ENCODE data around the gene POMT1.

Gene POMT1

GRCh38 chr9:131467214-131467935 lies 35.3 kb upstream of the POMT1 start:
- no peak overlapping the region for H2BK12ac ChIP-seq (ENCODE audit: low read length)
- H3K4me3 ChIP-seq (ENCODE audit: low read length in 2 of 2) = no peak overlapping the region
- no peak for DNase-seq (ENCODE audit: low spot score)
- H3K79me1 ChIP-seq (ENCODE audit: low read depth, low read length) = peaks cover 6% of the 10 kb centered on the region
- no peak overlapping the region for H4K91ac ChIP-seq (ENCODE audit: low read depth, low read length, poor library complexity)
- H4K8ac ChIP-seq (ENCODE audit: low read depth, low read length) = no peak overlapping the region
- no peak overlapping the region for H3K27ac ChIP-seq (replicated peaks; ENCODE audit: low read length)
- H2BK15ac ChIP-seq (ENCODE audit: low read length) = no peak overlapping the region
- H3K9me3 ChIP-seq (replicated peaks in 1 of 2; ENCODE audit: control insufficient read depth in 2 of 2, insufficient read depth in 1 of 2, low read depth in 1 of 2, low read length in 2 of 2) = no peaks in the 10 kb centered on the region
- H2AK5ac ChIP-seq (ENCODE audit: low read depth, low read length) = no peak overlapping the region
- H2AFZ ChIP-seq (ENCODE audit: low read length) = no peak overlapping the region
- no peak overlapping the region for H3K9ac ChIP-seq (ENCODE audit: low read depth, low read length, poor library complexity)
- H3K36me3 ChIP-seq (replicated peaks in 1 of 2; ENCODE audit: control insufficient read depth in 2 of 2, insufficient read depth in 2 of 2, low read length in 2 of 2) = peaks cover 64 to 96% of the 10 kb centered on the region in 2 donors
- no peak overlapping the region for H2BK120ac ChIP-seq (ENCODE audit: low read depth, low read length)
- no peak overlapping the region for H3K18ac ChIP-seq (ENCODE audit: low read length)
- no peak overlapping the region for H3K4me2 ChIP-seq (ENCODE audit: insufficient read depth, low read length, poor library complexity, severe bottlenecking)
- H3K27me3 ChIP-seq (ENCODE audit: control insufficient read depth in 3 of 3, insufficient read depth in 3 of 3, low read depth in 1 of 3, low read length in 3 of 3) = no peaks in the 10 kb centered on the region
- no peak overlapping the region for H3K4ac ChIP-seq (ENCODE audit: low read length)
- peaks cover 0 to 1% of the 10 kb centered on the region in 2 donors for H3K4me1 ChIP-seq (ENCODE audit: control insufficient read depth in 2 of 2, insufficient read depth in 1 of 2, low read depth in 1 of 2, low read length in 2 of 2)
- H3K23ac ChIP-seq (ENCODE audit: low read depth, low read length, poor library complexity) = no peak overlapping the region
- H2BK5ac ChIP-seq (ENCODE audit: low read length) = no peak overlapping the region
- WGBS, 2 donors (ENCODE audit: extremely low coverage in 2 of 2, insufficient read length in 2 of 2, insufficient replicate concordance in 1 of 2) = no CpG with 5 or more reads among the region's 13 CpGs
- no peak overlapping the region for H3K14ac ChIP-seq (ENCODE audit: low read length)

- Histone ChIP-seq H2BK5ac (ENCODE audit: low read length) (no peak overlapping the region), H3K4ac (ENCODE audit: low read length) (no peak overlapping the region), H3K9ac (ENCODE audit: low read depth, low read length, poor library complexity) (no peak overlapping the region), H2BK120ac (ENCODE audit: low read depth, low read length) (no peak overlapping the region), H2AK5ac (ENCODE audit: low read depth, low read length) (no peak overlapping the region), H3K36me3 (replicated peaks in 1 of 2; ENCODE audit: control insufficient read depth in 2 of 2, insufficient read depth in 2 of 2, low read length in 2 of 2) (peaks cover 64 to 96% of the 10 kb centered on the region in 2 donors), H3K27me3 (ENCODE audit: control insufficient read depth in 3 of 3, insufficient read depth in 3 of 3, low read depth in 1 of 3, low read length in 3 of 3) (no peaks in the 10 kb centered on the region), H2BK15ac (ENCODE audit: low read length) (no peak overlapping the region), H2BK12ac (ENCODE audit: low read length) (no peak overlapping the region), H3K14ac (ENCODE audit: low read length) (no peak overlapping the region), H3K18ac (ENCODE audit: low read length) (no peak overlapping the region), H3K79me1 (ENCODE audit: low read depth, low read length) (peaks cover 6% of the 10 kb centered on the region), H3K23ac (ENCODE audit: low read depth, low read length, poor library complexity) (no peak overlapping the region), H3K4me2 (ENCODE audit: insufficient read depth, low read length, poor library complexity, severe bottlenecking) (no peak overlapping the region), H4K8ac (ENCODE audit: low read depth, low read length) (no peak overlapping the region), H2AFZ (ENCODE audit: low read length) (no peak overlapping the region), H3K9me3 (replicated peaks in 1 of 2; ENCODE audit: control insufficient read depth in 2 of 2, insufficient read depth in 1 of 2, low read depth in 1 of 2, low read length in 2 of 2) (no peaks in the 10 kb centered on the region), H4K91ac (ENCODE audit: low read depth, low read length, poor library complexity) (no peak overlapping the region), H3K27ac (replicated peaks; ENCODE audit: low read length) (no peak overlapping the region), H3K4me1 (ENCODE audit: control insufficient read depth in 2 of 2, insufficient read depth in 1 of 2, low read depth in 1 of 2, low read length in 2 of 2) (peaks cover 0 to 1% of the 10 kb centered on the region in 2 donors), H3K4me3 (ENCODE audit: low read length in 2 of 2) (no peak overlapping the region)
- no peak for DNase-seq (ENCODE audit: low spot score)
- WGBS, 2 donors (ENCODE audit: extremely low coverage in 2 of 2, insufficient read length in 2 of 2, insufficient replicate concordance in 1 of 2) = no CpG with 5 or more reads among the region's 4 CpGs
Observed at GRCh38 chr9:131468031-131468430, 34.7 kb upstream of the POMT1 start.

GRCh38 chr9:131469356-131469755 lies 33.4 kb upstream of the POMT1 start:
- Histone ChIP-seq H3K27ac (replicated peaks; ENCODE audit: low read length) (no peak overlapping the region), H3K36me3 (replicated peaks in 1 of 2; ENCODE audit: control insufficient read depth in 2 of 2, insufficient read depth in 2 of 2, low read length in 2 of 2) (peaks cover 68 to 96% of the 10 kb centered on the region in 2 donors)

GRCh38 chr9:131469951-131470350 lies 32.8 kb upstream of the POMT1 start:
- H3K79me1 ChIP-seq (ENCODE audit: low read depth, low read length) = peaks cover 9% of the 10 kb centered on the region
- peaks cover 68 to 96% of the 10 kb centered on the region in 2 donors for H3K36me3 ChIP-seq (replicated peaks in 1 of 2; ENCODE audit: control insufficient read depth in 2 of 2, insufficient read depth in 2 of 2, low read length in 2 of 2)
- H2BK15ac ChIP-seq (ENCODE audit: low read length) = no peak overlapping the region
- H3K27ac ChIP-seq (replicated peaks; ENCODE audit: low read length) = no peak overlapping the region
- no peak overlapping the region for H3K18ac ChIP-seq (ENCODE audit: low read length)
- H3K4me3 ChIP-seq (ENCODE audit: low read length in 2 of 2) = no peak overlapping the region
- H3K4me1 ChIP-seq (ENCODE audit: control insufficient read depth in 2 of 2, insufficient read depth in 1 of 2, low read depth in 1 of 2, low read length in 2 of 2) = peaks cover 0 to 1% of the 10 kb centered on the region in 2 donors
- no peak overlapping the region for H4K91ac ChIP-seq (ENCODE audit: low read depth, low read length, poor library complexity)
- no peak overlapping the region for H2AFZ ChIP-seq (ENCODE audit: low read length)
- no peak overlapping the region for H2BK12ac ChIP-seq (ENCODE audit: low read length)
- H3K14ac ChIP-seq (ENCODE audit: low read length) = no peak overlapping the region
- no CpG with 5 or more reads among the region's 16 CpGs for WGBS, 2 donors (ENCODE audit: extremely low coverage in 2 of 2, insufficient read length in 2 of 2, insufficient replicate concordance in 1 of 2)
- H2AK5ac ChIP-seq (ENCODE audit: low read depth, low read length) = no peak overlapping the region
- no peak overlapping the region for H2BK120ac ChIP-seq (ENCODE audit: low read depth, low read length)
- H3K9me3 ChIP-seq (replicated peaks in 1 of 2; ENCODE audit: control insufficient read depth in 2 of 2, insufficient read depth in 1 of 2, low read depth in 1 of 2, low read length in 2 of 2) = no peaks in the 10 kb centered on the region
- H3K4ac ChIP-seq (ENCODE audit: low read length) = no peak overlapping the region
- H3K9ac ChIP-seq (ENCODE audit: low read depth, low read length, poor library complexity) = no peak overlapping the region
- H2BK5ac ChIP-seq (ENCODE audit: low read length) = no peak overlapping the region
- no peak overlapping the region for H3K23ac ChIP-seq (ENCODE audit: low read depth, low read length, poor library complexity)
- H3K4me2 ChIP-seq (ENCODE audit: insufficient read depth, low read length, poor library complexity, severe bottlenecking) = no peak overlapping the region
- no peak overlapping the region for H4K8ac ChIP-seq (ENCODE audit: low read depth, low read length)
- no peak for DNase-seq (ENCODE audit: low spot score)
- H3K27me3 ChIP-seq (ENCODE audit: control insufficient read depth in 3 of 3, insufficient read depth in 3 of 3, low read depth in 1 of 3, low read length in 3 of 3) = no peaks in the 10 kb centered on the region

More at GRCh38 chr9:131469356-131469755, 33.4 kb upstream of the POMT1 start:
- no peak overlapping the region for H2AFZ ChIP-seq (ENCODE audit: low read length)
- H3K23ac ChIP-seq (ENCODE audit: low read depth, low read length, poor library complexity) = no peak overlapping the region
- no peak overlapping the region for H4K8ac ChIP-seq (ENCODE audit: low read depth, low read length)
- no peak overlapping the region for H3K4me2 ChIP-seq (ENCODE audit: insufficient read depth, low read length, poor library complexity, severe bottlenecking)
- no peak overlapping the region for H4K91ac ChIP-seq (ENCODE audit: low read depth, low read length, poor library complexity)
- H2BK120ac ChIP-seq (ENCODE audit: low read depth, low read length) = no peak overlapping the region
- no peak overlapping the region for H3K4ac ChIP-seq (ENCODE audit: low read length)
- no peaks in the 10 kb centered on the region for H3K9me3 ChIP-seq (replicated peaks in 1 of 2; ENCODE audit: control insufficient read depth in 2 of 2, insufficient read depth in 1 of 2, low read depth in 1 of 2, low read length in 2 of 2)
- WGBS, 2 donors (ENCODE audit: extremely low coverage in 2 of 2, insufficient read length in 2 of 2, insufficient replicate concordance in 1 of 2) = no CpG with 5 or more reads among the region's 6 CpGs
- H3K27me3 ChIP-seq (ENCODE audit: control insufficient read depth in 3 of 3, insufficient read depth in 3 of 3, low read depth in 1 of 3, low read length in 3 of 3) = no peaks in the 10 kb centered on the region
- peaks cover 0 to 1% of the 10 kb centered on the region in 2 donors for H3K4me1 ChIP-seq (ENCODE audit: control insufficient read depth in 2 of 2, insufficient read depth in 1 of 2, low read depth in 1 of 2, low read length in 2 of 2)
- no peak overlapping the region for H2BK15ac ChIP-seq (ENCODE audit: low read length)
- DNase-seq (ENCODE audit: low spot score) = no peak
- peaks cover 9% of the 10 kb centered on the region for H3K79me1 ChIP-seq (ENCODE audit: low read depth, low read length)
- no peak overlapping the region for H2BK5ac ChIP-seq (ENCODE audit: low read length)
- no peak overlapping the region for H3K18ac ChIP-seq (ENCODE audit: low read length)
- H3K9ac ChIP-seq (ENCODE audit: low read depth, low read length, poor library complexity) = no peak overlapping the region
- no peak overlapping the region for H3K4me3 ChIP-seq (ENCODE audit: low read length in 2 of 2)
- no peak overlapping the region for H2AK5ac ChIP-seq (ENCODE audit: low read depth, low read length)
- H2BK12ac ChIP-seq (ENCODE audit: low read length) = no peak overlapping the region
- H3K14ac ChIP-seq (ENCODE audit: low read length) = no peak overlapping the region

Measured in neuronal stem cell (in vitro differentiated cells).